PC-9 (cell line): ENCODE measurements around the gene VKORC1. TPM values are rescaled to one million over a fixed set of nuclear protein-coding genes. Genes with fewer than 3 reads are reported as not detected.

ENCODE experiments used
- BruUV-seq: library from RNA; stranded (reverse); fragments of 400-500 nt; replicated peaks from 2 replicates; lab custom pipeline; 2021; lab: Mats Ljungman, UMichigan
- CTCF ChIA-PET: fragments of 300-600 bp; sonication (Branson Sonifier 250); formaldehyde crosslinking; loops from one replicate; lab custom pipeline; 2022; ENCODE audit warnings: antibody characterized with exemption; lab: Charles Lee
- POLR2A ChIA-PET: fragments of 300-600 bp; sonication (Branson Sonifier 250); formaldehyde crosslinking; loops from one replicate; lab custom pipeline; 2022; ENCODE audit warnings: antibody characterized with exemption; ENCODE audit not compliant: unreplicated experiment; lab: Charles Lee
- DNase-seq, 2 experiments: peaks; one replicate each; pipeline versions ENCODE4 v3.0.0 to v3.0.0-alpha.2; 2015 to 2022; ENCODE audit warnings: mixed read lengths in 1 of 2
- H2AFZ ChIP-seq: fragments of 200-600 bp; sonication (generic); 2 replicates; pipeline ENCODE4 v1.8.1; 2017; ENCODE audit warnings: antibody characterized with exemption
- H3F3A ChIP-seq: fragments of 200-600 bp; sonication (generic); 2 replicates; pipeline ENCODE4 v1.8.1; 2017; ENCODE audit warnings: antibody characterized with exemption, mild to moderate bottlenecking, low read depth; ENCODE audit not compliant: insufficient read depth
- H3K27ac ChIP-seq: fragments of 200-600 bp; sonication (generic); 2 replicates; pipeline ENCODE4 v1.6.1; 2016; ENCODE audit warnings: mixed run types
- H3K27me3 ChIP-seq: fragments of 200-600 bp; sonication (generic); 2 replicates; pipeline ENCODE4 v1.6.1; 2016; ENCODE audit warnings: low read depth, mixed run types; ENCODE audit not compliant: insufficient read depth
- H3K36me3 ChIP-seq: fragments of 200-600 bp; sonication (generic); 2 replicates; pipeline ENCODE4 v1.6.1; 2016; ENCODE audit warnings: low read depth, mixed run types
- H3K4me1 ChIP-seq: fragments of 200-600 bp; sonication (generic); replicated peaks from 2 replicates; pipeline ENCODE4 v1.6.1; 2016; ENCODE audit warnings: mixed run types; ENCODE audit not compliant: insufficient read depth
- H3K4me2 ChIP-seq: fragments of 200-600 bp; sonication (generic); 2 replicates; pipeline ENCODE4 v1.6.1; 2017; ENCODE audit warnings: mixed run types
- H3K4me3 ChIP-seq: fragments of 200-600 bp; sonication (generic); 2 replicates; pipeline ENCODE4 v1.6.1; 2016; ENCODE audit warnings: mixed run types
- H3K79me2 ChIP-seq: fragments of 200-600 bp; sonication (generic); 2 replicates; pipeline ENCODE4 v1.6.1; 2017; ENCODE audit warnings: low read depth, mixed run types
- H3K9me2 ChIP-seq: fragments of 200-600 bp; sonication (generic); 2 replicates; pipeline ENCODE4 v1.8.1; 2017; ENCODE audit warnings: mild to moderate bottlenecking; ENCODE audit not compliant: insufficient read depth
- H3K9me3 ChIP-seq: fragments of 200-600 bp; sonication (generic); 2 replicates; pipeline ENCODE4 v1.8.1; 2016; ENCODE audit warnings: low read depth; ENCODE audit not compliant: insufficient read depth
- H4K20me1 ChIP-seq: fragments of 200-600 bp; sonication (generic); 2 replicates; pipeline ENCODE4 v1.8.1; 2017; ENCODE audit not compliant: insufficient read depth
- EZH2 ChIP-seq: fragments of 200-600 bp; sonication (generic); IDR thresholded peaks from 2 replicates; pipeline ENCODE4 v1.8.0; 2017; ENCODE audit warnings: antibody characterized with exemption, low read depth
- intact Hi-C: fragments of 100-400 bp; cut with micrococcal nuclease; formaldehyde crosslinking; loops from one replicate; pipeline ENCODE4 v1.10.0; 2022; ENCODE audit not compliant: unreplicated experiment
- total RNA-seq: library from RNA; stranded (reverse); gene quantifications from 2 replicates; pipeline ENCODE4 v1.2.3, GENCODE V29; 2021
- TF ChIP-seq, protein P1 (sequence below): fragments of 200-600 bp; sonication (generic); conservative IDR thresholded peaks from 2 replicates; pipeline ENCODE4 v1.6.1; 2017; ENCODE audit warnings: mixed run types, antibody characterized with exemption, mild to moderate bottlenecking, moderate library complexity

VKORC1 gene
- total RNA-seq, 1 experiment from 2014 or later: 46.0 TPM

DNA sequence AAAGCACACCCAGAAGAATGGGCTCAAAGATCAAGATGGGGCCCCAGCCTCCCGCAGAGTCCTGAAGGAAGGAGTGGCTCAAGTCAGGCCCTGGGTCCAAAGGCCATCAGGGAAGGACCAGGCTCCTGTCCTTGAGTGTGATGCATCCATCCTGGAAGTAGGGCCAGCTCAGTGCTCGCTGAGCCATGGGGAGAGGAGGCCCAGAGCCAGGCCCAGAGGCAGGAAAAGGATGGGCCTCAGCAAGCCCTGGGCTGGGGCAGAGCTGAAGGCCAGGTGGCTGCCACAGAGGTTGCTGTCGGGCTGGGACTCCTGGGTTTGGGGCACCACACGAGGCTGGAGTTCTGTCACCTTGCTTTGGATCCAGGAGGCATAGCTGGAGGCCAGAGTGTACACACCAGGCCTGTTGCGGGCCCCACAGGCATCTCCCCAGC, 37.3 kb upstream of the VKORC1 start:
- DNase-seq: no peak
- Histone ChIP-seq H4K20me1 (no peaks in the 10 kb centered on the region), H3K36me3 (no peaks in the 10 kb centered on the region; the same call in 1 of the 2 replicates), H3K4me1 (peaks cover 74% of the 10 kb centered on the region), H3K27me3 (no peaks in the 10 kb centered on the region), H3K4me2 (peak overlapping the region; percentile 58; the same call in 1 of the 2 replicates), H3K79me2 (peaks cover 12% of the 10 kb centered on the region), H3K9me2 (no peaks in the 10 kb centered on the region), H3K4me3 (no peak overlapping the region), H2AFZ (no peak overlapping the region), H3K27ac (peak overlapping the region; percentile 91), H3F3A (peaks cover 63% of the 10 kb centered on the region), H3K9me3 (no peaks in the 10 kb centered on the region)
- no peak for TF ChIP-seq EZH2
- TF ChIP-seq, protein P1, sequence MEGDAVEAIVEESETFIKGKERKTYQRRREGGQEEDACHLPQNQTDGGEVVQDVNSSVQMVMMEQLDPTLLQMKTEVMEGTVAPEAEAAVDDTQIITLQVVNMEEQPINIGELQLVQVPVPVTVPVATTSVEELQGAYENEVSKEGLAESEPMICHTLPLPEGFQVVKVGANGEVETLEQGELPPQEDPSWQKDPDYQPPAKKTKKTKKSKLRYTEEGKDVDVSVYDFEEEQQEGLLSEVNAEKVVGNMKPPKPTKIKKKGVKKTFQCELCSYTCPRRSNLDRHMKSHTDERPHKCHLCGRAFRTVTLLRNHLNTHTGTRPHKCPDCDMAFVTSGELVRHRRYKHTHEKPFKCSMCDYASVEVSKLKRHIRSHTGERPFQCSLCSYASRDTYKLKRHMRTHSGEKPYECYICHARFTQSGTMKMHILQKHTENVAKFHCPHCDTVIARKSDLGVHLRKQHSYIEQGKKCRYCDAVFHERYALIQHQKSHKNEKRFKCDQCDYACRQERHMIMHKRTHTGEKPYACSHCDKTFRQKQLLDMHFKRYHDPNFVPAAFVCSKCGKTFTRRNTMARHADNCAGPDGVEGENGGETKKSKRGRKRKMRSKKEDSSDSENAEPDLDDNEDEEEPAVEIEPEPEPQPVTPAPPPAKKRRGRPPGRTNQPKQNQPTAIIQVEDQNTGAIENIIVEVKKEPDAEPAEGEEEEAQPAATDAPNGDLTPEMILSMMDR: no peak
- intact Hi-C loops: loop anchor here (1.0 to 2.0 kb wide), 3 partner anchors 7 to 18 kb away; partner anchors contain the start of genes KAT8 and PRSS36
- ChIA-PET CTCF (interaction anchor here (0.6 to 2.0 kb wide), 2 partner anchors 11 to 192 kb away, joined by 10 to 32 read pairs; no protein-coding TSS in a partner anchor), POLR2A (interaction anchor here (1.4 to 1.8 kb wide), 2 partner anchors 15 to 48 kb away, joined by 3 to 9 read pairs; partner anchors contain the start of genes FUS and KAT8)
- no TSS peak for BruUV-seq

DNA sequence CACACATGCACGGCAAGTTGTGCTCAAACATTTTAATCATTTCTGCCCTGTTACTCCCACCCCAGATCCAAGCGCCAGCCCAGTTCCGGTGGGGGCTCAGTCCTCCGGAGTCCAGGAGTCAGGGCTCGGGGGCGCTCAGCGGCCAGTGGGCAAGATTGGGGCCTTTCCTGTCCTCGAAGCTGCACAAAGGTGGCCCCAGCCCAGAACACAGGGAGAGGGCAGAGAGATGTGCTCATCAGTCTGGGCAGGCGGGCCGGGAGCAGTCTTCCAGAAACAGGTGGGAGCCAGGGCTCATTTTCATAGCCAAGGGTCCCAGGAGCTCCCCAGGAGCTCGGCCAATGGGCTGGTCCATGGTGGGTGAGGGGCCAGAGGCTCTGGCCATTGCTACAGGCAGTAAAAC, 36.8 kb upstream of the VKORC1 start:
- ChIA-PET POLR2A (interaction anchor here (0.6 to 1.8 kb wide), 8 partner anchors 10 to 329 kb away, joined by 3 to 22 read pairs (median 6); partner anchors contain the start of genes FUS and KAT8), CTCF (interaction anchor here (0.5 to 2.0 kb wide), 5 partner anchors 11 to 313 kb away, joined by 3 to 32 read pairs (median 6); partner anchors contain the start of gene SETD1A)
- Histone ChIP-seq H3F3A (peaks cover 64% of the 10 kb centered on the region), H3K4me1 (peaks cover 75% of the 10 kb centered on the region), H3K27ac (peak overlapping the region; percentile 91), H4K20me1 (no peaks in the 10 kb centered on the region), H3K27me3 (no peaks in the 10 kb centered on the region), H3K36me3 (no peaks in the 10 kb centered on the region; the same call in 1 of the 2 replicates), H3K4me3 (no peak overlapping the region), H3K9me3 (no peaks in the 10 kb centered on the region), H2AFZ (no peak overlapping the region), H3K4me2 (peak overlapping the region; percentile 58), H3K79me2 (peaks cover 12% of the 10 kb centered on the region), H3K9me2 (no peaks in the 10 kb centered on the region)
- BruUV-seq: no TSS peak
- intact Hi-C loops: loop anchor here (1.0 to 2.0 kb wide), 3 partner anchors 8 to 19 kb away; partner anchors contain the start of genes KAT8 and PRSS36
- no peak for DNase-seq
- TF ChIP-seq EZH2: no peak
- TF ChIP-seq, protein P1: no peak

DNA sequence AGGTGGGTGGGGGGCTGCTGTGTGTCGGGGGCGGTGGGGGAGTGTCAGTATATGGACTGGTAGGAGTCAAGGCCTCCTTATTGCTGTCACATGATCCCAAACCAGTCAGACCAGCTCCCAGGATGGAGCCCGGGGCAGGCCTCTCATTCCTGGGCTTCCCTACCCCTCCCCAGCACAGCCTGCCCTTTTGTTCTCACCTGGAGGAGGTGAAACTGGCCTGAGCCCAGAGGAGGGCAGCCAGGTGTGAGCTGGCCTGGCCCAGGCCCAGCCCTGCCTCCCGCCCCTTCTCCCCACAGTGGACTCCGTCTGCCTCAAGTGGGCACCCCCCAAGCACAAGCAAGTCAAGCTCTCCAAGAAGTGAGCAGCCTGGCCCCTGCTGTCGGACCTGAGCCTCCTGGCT, 36.3 kb upstream of the VKORC1 start:
- intact Hi-C loops: loop anchor here (1.0 to 2.0 kb wide), 3 partner anchors 8 to 19 kb away; partner anchors contain the start of genes KAT8 and PRSS36
- no peak overlapping the region for H3K4me3 ChIP-seq
- no peak overlapping the region for H2AFZ ChIP-seq
- no peaks in the 10 kb centered on the region for H3K9me3 ChIP-seq
- peak overlapping the region; percentile 61 for H3K4me2 ChIP-seq
- peaks cover 62% of the 10 kb centered on the region for H3F3A ChIP-seq
- no TSS peak for BruUV-seq
- no peaks in the 10 kb centered on the region for H4K20me1 ChIP-seq
- H3K36me3 ChIP-seq: no peaks in the 10 kb centered on the region; the same call in 1 of the 2 replicates
- H3K27me3 ChIP-seq: no peaks in the 10 kb centered on the region
- ChIA-PET POLR2A (interaction anchor here (0.6 to 1.8 kb wide), 8 partner anchors 10 to 330 kb away, joined by 3 to 22 read pairs (median 6); partner anchors contain the start of genes FUS and KAT8), CTCF (interaction anchor here (0.5 to 2.0 kb wide), 4 partner anchors 12 to 313 kb away, joined by 3 to 32 read pairs (median 5); partner anchors contain the start of gene SETD1A)
- peaks cover 12% of the 10 kb centered on the region for H3K79me2 ChIP-seq
- peak overlapping the region; percentile 91 for H3K27ac ChIP-seq
- DNase-seq: peak; percentile 94 to 98
- H3K9me2 ChIP-seq: no peaks in the 10 kb centered on the region
- TF ChIP-seq, protein P1: no peak
- no peak for TF ChIP-seq EZH2
- H3K4me1 ChIP-seq: peaks cover 70% of the 10 kb centered on the region
